Measurements from ENCODE around the gene MAOA. TPM values are rescaled to one million over a fixed set of nuclear protein-coding genes. Genes with fewer than 3 reads are reported as not detected.

The MAOA gene
- total RNA-seq, 1 experiment from 2014 or later, result 0.40 TPM

GRCh38 chrX:43728002-43728401 is 71.9 kb downstream of the MAOA start:
- no peak for DNase-seq
- no peak overlapping the region for H3K4me3 ChIP-seq
- H3K36me3 ChIP-seq, result no peaks in the 10 kb centered on the region
- no peaks in the 10 kb centered on the region for H3K27me3 ChIP-seq
- H3K9me3 ChIP-seq, result no peaks in the 10 kb centered on the region

GRCh38 chrX:43728966-43729365 is 72.9 kb downstream of the MAOA start:
- DNase-seq, result no peak
- Histone ChIP-seq H3K27me3 (no peaks in the 10 kb centered on the region), H3K36me3 (no peaks in the 10 kb centered on the region), H3K9me3 (no peaks in the 10 kb centered on the region), H3K4me3 (no peak overlapping the region)

- DNase-seq, result no peak
- Histone ChIP-seq H3K36me3 (no peaks in the 10 kb centered on the region), H3K4me3 (no peak overlapping the region), H3K27me3 (no peaks in the 10 kb centered on the region), H3K9me3 (no peaks in the 10 kb centered on the region)
These were observed 75.0 kb downstream of the MAOA start for GRCh38 chrX:43731086-43731485.

- H3K9me3 ChIP-seq, result no peaks in the 10 kb centered on the region
- H3K36me3 ChIP-seq, result no peaks in the 10 kb centered on the region
These were observed 77.6 kb downstream of the MAOA start for GRCh38 chrX:43733699-43734098.

GRCh38 chrX:43734444-43734843 is 78.3 kb downstream of the MAOA start:
- Histone ChIP-seq H3K9me3 (no peaks in the 10 kb centered on the region), H3K36me3 (no peaks in the 10 kb centered on the region), H3K27me3 (no peaks in the 10 kb centered on the region), H3K4me3 (no peak overlapping the region)
- no peak for DNase-seq

More at GRCh38 chrX:43733699-43734098, 77.6 kb downstream of the MAOA start:
- Histone ChIP-seq H3K4me3 (no peak overlapping the region), H3K27me3 (no peaks in the 10 kb centered on the region)
- DNase-seq, result no peak

GRCh38 chrX:43735534-43735933 is 79.4 kb downstream of the MAOA start:
- Histone ChIP-seq H3K4me3 (no peak overlapping the region), H3K27me3 (no peaks in the 10 kb centered on the region), H3K9me3 (no peaks in the 10 kb centered on the region), H3K36me3 (no peaks in the 10 kb centered on the region)
- DNase-seq, result no peak

GRCh38 chrX:43735957-43736356 is 79.9 kb downstream of the MAOA start:
- DNase-seq, result no peak
- Histone ChIP-seq H3K36me3 (no peaks in the 10 kb centered on the region), H3K27me3 (no peaks in the 10 kb centered on the region), H3K9me3 (no peaks in the 10 kb centered on the region), H3K4me3 (no peak overlapping the region)

- H3K27me3 ChIP-seq, result no peaks in the 10 kb centered on the region
- no peaks in the 10 kb centered on the region for H3K9me3 ChIP-seq
- no peak for DNase-seq
- H3K36me3 ChIP-seq, result no peaks in the 10 kb centered on the region
- no peak overlapping the region for H3K4me3 ChIP-seq
These were observed 85.9 kb downstream of the MAOA start for GRCh38 chrX:43741843-43742573.

- DNase-seq, result no peak
- Histone ChIP-seq H3K4me3 (no peak overlapping the region), H3K9me3 (no peaks in the 10 kb centered on the region), H3K36me3 (no peaks in the 10 kb centered on the region), H3K27me3 (no peaks in the 10 kb centered on the region)
These were observed 87.2 kb downstream of the MAOA start for GRCh38 chrX:43743100-43743822.

- no peak for DNase-seq
- H3K4me3 ChIP-seq, result no peak overlapping the region
- H3K9me3 ChIP-seq, result no peaks in the 10 kb centered on the region
- H3K27me3 ChIP-seq, result no peaks in the 10 kb centered on the region
- no peaks in the 10 kb centered on the region for H3K36me3 ChIP-seq
These were observed 88.2 kb downstream of the MAOA start for GRCh38 chrX:43744284-43744683.

GRCh38 chrX:43745938-43746721 is 90.0 kb downstream of the MAOA start:
- Histone ChIP-seq H3K36me3 (no peaks in the 10 kb centered on the region), H3K9me3 (no peaks in the 10 kb centered on the region), H3K27me3 (no peaks in the 10 kb centered on the region), H3K4me3 (no peak overlapping the region)
- no peak for DNase-seq

GRCh38 chrX:43747476-43747875 is 91.4 kb downstream of the MAOA start:
- Histone ChIP-seq H3K36me3 (no peaks in the 10 kb centered on the region), H3K4me3 (no peak overlapping the region), H3K27me3 (no peaks in the 10 kb centered on the region), H3K9me3 (no peaks in the 10 kb centered on the region)
- DNase-seq, result no peak

- H3K27me3 ChIP-seq, result no peaks in the 10 kb centered on the region
- no peak overlapping the region for H3K4me3 ChIP-seq
- H3K9me3 ChIP-seq, result no peaks in the 10 kb centered on the region
- no peaks in the 10 kb centered on the region for H3K36me3 ChIP-seq
- DNase-seq, result no peak
These were observed 94.2 kb downstream of the MAOA start for GRCh38 chrX:43750248-43750676.

- Histone ChIP-seq H3K9me3 (no peaks in the 10 kb centered on the region), H3K27me3 (no peaks in the 10 kb centered on the region), H3K36me3 (no peaks in the 10 kb centered on the region), H3K4me3 (no peak overlapping the region)
- no peak for DNase-seq
These were observed 97.5 kb downstream of the MAOA start for GRCh38 chrX:43753637-43754036.

- DNase-seq, result no peak
- H3K36me3 ChIP-seq, result no peaks in the 10 kb centered on the region
- no peaks in the 10 kb centered on the region for H3K27me3 ChIP-seq
- no peaks in the 10 kb centered on the region for H3K9me3 ChIP-seq
- H3K4me3 ChIP-seq, result no peak overlapping the region
These were observed 100.0 kb downstream of the MAOA start for GRCh38 chrX:43756076-43756475.

- Histone ChIP-seq H3K9me3 (no peaks in the 10 kb centered on the region), H3K4me3 (no peak overlapping the region), H3K36me3 (no peaks in the 10 kb centered on the region), H3K27me3 (no peaks in the 10 kb centered on the region)
- no peak for DNase-seq
These were observed 101.9 kb downstream of the MAOA start for GRCh38 chrX:43758044-43758443.

- H3K9me3 ChIP-seq, result no peaks in the 10 kb centered on the region
- H3K36me3 ChIP-seq, result no peaks in the 10 kb centered on the region
- H3K4me3 ChIP-seq, result no peak overlapping the region
- H3K27me3 ChIP-seq, result no peaks in the 10 kb centered on the region
- no peak for DNase-seq
These were observed 130.0 kb downstream of the MAOA start for GRCh38 chrX:43785930-43786591.

Measured in MG63 (cell line).